NOMO-1 treated with DMSO at 0.1 percent for 48 hours (cell line): Measurements from ENCODE around the gene CFAP298.
"Not testable (repeated sequence)": the region's sequence is repeated elsewhere in the genome, so short reads cannot be mapped to it uniquely, and the experiment has no call there.

ENCODE experiments used
- DNase-seq: peaks from one replicate; lab custom pipeline; 2025; ENCODE audit not compliant: unreplicated experiment; lab: John Stamatoyannopoulos, UW

CFAP298 gene

DNA sequence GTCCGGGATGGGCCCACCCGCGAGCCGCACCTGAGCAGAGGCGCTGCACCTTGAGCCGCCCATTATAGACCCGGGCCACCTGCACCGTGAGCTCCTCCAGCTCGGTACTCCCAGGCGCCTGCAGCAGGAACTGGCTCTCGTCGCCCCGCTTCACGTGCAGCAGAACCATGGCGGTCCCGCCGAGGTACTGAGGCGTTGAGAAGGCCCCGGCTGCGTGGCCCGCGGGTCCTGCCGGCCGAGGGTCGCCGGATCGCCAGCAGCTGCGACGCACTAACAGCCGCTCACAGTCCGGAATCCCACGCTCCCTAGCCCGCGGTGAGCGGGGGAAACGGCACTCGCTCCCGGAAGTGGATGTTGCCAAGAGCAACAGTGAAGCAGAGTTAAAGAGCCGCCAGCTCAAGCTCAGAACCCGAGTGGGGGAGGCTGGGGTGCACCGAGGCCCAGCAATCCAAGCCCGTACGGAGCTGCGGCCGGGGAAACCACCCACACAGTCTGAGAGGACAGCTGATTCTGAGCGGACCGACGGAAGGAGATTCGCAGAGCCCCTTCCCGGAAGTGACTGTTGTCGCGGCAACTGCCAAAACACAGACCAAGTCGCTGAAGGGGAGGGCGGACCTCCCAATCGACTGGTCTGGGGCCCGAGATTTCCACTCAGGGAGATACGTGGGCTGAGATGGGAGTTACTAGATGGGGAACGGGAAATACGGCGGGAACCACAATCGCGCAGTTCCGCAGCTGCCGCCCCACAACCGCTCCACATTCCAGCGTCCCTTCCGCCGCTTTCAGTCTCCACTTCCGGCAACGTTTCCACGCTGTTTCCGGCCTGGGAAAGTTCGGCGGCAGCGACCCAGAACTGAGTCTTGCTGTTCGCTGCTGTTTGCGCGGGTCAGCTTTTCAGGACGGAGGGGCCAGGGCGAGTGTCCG, at the start of gene CFAP298:
CFAP298 (minus strand) TSS at position 303 of the 924 bp plus-strand sequence; CDS start at position 169, 134 bp downstream.
- peak; percentile 90 for DNase-seq

DNA sequence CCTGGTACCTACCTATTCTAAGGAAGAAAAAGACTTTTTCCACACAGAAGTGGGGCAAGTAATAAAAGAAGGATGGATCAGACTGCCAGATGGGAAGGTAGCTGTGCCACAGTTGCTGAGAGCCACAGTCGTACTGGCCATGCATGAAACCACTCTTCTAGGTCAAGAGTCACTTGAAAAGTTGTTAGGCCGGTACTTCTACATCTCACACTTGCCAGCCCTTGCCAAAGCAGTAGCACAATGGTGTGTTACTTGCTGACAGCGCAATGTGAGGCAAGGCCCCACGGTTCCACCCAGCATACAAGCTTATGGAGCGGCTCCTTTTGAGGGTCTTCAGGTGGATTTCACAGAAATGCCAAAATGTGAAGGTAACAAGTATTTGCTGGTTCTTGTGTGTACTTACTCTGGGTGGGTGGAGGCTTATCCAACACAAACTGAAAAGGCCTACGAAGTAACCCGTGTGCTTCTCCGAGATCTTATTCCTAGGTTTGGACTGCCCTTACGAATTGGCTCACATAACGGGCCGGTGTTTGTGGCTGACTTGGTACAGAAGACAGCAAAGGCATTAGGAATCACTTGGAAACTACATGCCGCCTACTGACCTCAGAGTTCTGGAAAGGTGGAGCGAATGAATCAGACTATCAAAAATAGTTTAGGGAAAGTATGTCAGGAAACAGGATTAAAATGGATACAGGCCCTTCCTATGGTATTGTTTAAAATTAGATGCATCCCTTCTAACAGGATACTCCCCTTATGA, 49.0 kb upstream of the CFAP298 start:
- DNase-seq: not testable (repeated sequence)

GRCh38 chr21:32658524-32658923, 46.3 kb upstream of the CFAP298 start:
- DNase-seq: no peak

DNA sequence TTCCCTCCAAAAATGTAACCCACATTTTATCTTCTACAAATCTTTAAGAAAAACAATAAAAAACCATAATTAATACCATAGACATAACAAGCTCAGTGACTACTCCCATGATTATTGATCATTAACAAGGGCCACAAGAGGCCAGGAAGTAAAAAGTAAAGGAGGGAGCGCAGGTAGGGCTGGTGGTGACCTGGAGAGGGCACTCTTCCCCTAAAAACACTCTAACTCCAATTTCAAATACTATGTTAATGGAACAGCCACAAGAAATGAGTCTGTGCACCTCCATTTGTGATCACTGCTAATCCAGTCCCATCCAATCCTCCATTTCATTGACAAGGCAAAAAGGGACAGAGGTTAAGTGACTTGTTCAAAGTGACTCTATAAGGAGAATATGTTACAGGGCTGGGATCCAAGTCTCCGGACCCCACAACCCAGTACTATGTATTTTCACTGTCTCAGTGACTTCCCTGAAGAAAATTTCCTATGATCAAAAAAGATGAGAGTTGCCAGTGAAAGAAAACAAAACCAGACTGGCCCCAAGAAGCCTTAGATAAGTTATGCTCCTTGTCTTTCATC, 41.2 kb upstream of the CFAP298 start:
- peak; percentile 45 for DNase-seq

DNA sequence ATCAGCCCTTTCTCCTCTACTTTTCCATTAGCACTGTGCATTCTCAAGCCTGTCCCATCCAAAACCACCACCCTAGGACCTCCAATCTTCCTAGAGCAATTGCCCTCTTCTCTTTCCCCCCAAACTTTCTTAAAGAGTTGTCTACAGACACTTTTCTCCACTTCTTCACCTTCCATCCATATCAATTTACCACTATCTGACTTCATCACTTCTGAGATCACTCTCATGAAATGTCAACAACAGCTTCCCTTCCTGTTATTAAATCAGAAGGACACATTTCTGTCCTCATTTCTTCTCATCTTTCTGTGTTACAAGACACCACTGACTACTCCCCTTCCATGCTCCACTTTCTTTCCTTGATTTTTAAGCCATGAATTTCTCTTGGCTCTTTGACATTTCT, 36.0 kb upstream of the CFAP298 start:
- DNase-seq: no peak

GRCh38 chr21:32645261-32646182, 33.3 kb upstream of the CFAP298 start:
- no peak for DNase-seq

DNA sequence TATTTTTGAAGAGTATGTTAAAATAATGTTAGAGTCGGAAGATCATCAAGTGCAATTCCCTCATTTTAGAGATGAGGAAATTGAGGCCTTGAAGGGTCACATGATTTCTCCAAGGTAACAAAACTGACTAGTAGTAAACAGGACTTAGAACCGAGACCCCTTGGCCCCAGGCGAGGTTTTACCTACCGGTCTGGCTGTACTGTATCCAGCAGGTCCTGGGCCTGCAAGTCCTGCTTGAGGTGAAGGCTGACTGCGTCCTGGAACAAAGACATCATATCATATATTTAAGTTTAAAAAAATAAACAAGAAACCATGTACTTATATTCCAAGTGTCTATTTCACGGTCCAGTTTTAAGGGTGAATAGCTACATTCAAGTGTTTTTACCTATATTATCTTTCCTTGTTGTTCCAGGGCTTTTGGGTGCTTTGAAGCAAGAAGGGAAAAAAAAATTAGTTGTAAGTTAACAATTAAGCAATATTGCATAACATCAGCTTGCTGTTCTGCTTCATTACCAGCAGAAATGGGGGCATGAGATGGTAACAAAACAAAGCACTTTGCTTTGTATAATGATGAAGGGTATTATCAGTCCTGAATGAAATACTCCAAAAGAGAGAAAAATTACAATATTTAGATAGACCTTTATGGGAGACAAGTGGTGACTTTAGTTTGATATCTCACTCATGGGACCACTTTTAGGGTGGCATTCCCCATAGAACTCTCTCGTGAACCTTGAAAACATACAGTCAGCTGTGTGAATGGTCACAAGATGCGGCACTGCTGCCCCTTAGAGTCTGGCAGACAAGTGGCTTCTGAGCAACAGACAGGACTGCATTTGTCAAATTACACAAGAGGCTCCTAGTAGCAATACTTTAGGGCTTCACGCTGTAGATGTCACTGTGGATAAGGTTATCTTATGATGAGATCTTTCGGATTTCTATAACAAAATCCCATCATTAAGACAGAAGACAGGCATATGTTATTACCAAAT, 29.8 kb upstream of the CFAP298 start:
- no peak for DNase-seq

DNA sequence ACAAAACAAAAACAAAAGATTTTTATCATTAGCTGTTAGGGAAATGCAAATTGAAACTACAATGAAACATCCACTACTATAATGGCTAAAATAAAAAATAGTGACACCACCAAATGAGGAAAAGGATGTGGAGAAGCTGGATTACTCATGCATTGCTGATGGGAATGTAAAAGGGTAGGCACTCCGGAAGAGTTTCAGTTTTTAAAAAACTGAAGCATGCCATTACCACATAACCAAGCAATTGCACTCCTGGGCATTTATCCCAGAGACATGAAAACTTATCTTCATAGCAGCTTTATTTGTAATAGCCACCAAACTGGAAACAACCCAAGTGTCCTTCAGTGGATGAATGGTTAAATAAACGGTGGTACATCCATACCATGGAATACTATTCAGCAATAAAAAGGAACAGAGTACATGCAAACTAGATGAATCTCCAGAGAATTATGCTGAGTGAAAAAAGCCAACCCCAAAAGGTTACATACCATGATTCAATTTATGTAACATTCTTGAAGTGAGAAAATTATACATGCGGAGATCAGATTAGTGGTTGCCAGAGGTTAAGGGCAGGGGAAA, 14.5 kb upstream of the CFAP298 start:
- DNase-seq: no peak

GRCh38 chr21:32618218-32618617, 6.0 kb upstream of the CFAP298 start:
- DNase-seq: not testable (repeated sequence)

DNA sequence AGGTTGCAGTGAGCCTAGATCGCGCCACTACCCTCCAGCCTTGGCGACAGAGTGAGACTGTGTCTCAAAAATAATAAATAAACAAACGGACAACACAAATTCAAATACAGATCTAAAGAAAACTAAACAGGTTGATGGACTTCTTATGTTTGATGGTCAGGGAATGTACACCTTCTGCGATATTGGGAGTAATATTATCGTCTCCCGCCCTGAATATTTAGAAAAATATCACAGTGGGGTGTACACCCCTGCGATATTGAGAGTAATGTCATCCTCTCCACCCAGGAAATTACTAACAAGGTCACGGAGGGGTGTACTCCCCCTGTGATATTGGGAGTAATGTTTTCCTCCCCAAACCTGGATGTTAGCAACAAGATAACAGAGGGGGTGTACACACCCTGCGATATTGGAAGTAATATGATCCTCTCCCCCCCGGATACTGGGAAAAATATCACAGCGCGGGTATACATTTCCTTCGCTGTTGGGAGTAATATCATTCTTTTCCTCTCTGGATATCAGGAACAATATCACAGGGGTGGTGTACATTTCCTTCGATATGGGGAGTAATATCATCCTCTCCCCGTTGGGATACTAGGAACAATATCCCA, 1.4 kb upstream of the CFAP298 start:
- no peak for DNase-seq

GRCh38 chr21:32612999-32613337, 791 bp upstream of the CFAP298 start:
- DNase-seq: no peak

DNA sequence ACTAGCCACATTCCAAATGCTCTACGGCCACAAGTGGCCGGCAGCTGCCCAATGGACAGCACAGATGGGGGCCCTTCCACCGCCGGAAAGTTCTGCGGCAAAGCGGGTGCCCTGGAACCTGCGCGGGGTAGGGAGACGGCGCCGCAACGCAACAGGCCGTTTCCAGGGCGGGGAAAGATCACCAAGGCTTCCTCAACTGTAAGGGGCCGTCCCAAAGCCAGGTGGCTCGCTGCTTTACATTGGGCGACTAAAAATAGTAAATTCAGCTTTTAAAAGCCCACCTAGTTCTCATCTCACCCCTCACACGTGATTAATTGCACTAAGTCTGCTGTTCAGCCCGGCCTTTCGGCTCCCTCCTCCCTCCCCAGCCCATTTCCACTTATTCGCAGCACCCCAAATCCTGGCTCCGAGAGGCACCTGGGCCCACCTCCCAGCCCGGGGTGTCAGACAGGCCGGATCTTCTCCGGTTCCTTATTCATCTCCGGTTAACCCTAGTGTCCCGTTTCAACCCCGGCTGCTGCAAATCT, 643 bp downstream of the CFAP298 start:
- DNase-seq: peak; percentile 36

GRCh38 chr21:32610940-32611339, 1.2 kb downstream of the CFAP298 start:
- DNase-seq: not testable (repeated sequence)

GRCh38 chr21:32608851-32609250, 3.3 kb downstream of the CFAP298 start:
- DNase-seq: no peak

GRCh38 chr21:32605469-32605868, 6.7 kb downstream of the CFAP298 start:
- DNase-seq: no peak

- no peak for DNase-seq
Measured at GRCh38 chr21:32604464-32604863, 7.7 kb downstream of the CFAP298 start.

GRCh38 chr21:32603131-32603530, 9.0 kb downstream of the CFAP298 start:
- no peak for DNase-seq

DNA sequence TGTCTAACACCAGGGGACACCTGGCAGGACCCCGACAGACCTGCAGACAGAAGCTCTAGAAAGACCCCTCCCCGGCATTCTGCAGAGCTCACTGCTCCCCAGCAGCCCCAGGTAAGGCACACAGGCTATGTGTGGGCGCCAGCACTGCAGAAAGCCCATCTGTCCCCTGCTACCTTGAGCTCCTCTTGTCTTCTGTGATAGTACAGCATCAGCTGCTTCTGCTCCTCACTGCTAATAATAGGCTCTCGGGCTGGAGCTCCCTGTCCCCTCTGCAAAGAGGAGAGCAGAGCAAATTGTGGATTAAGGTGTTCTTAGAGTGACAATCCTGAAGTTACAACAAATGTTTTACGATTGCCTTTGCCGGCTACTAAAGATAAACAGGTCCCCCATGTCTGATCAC, 10.1 kb downstream of the CFAP298 start:
- DNase-seq: no peak
